Testis (tissue), 3 donors: ENCODE measurements around the gene ENPP6. TPM values are rescaled to one million over a fixed set of nuclear protein-coding genes. Genes with fewer than 3 reads are reported as not detected.

Experiments
- DNase-seq: peaks from one replicate; pipeline ENCODE4 v3.0.0-alpha.2; 2019
- H3K27ac ChIP-seq, 2 donors: fragments of 200-600 bp; sonication (generic); one replicate each; pipeline ENCODE4 v1.5.1; 2019
- H3K27me3 ChIP-seq: fragments of 200-600 bp; sonication (generic); one replicate; pipeline ENCODE4 v1.5.1; 2019
- H3K36me3 ChIP-seq: fragments of 200-600 bp; sonication (generic); one replicate; pipeline ENCODE4 v1.5.1; 2017; ENCODE audit warnings: low read depth; ENCODE audit errors: missing control alignments
- H3K4me1 ChIP-seq: fragments of 200-600 bp; sonication (generic); one replicate; pipeline ENCODE4 v1.5.1; 2019
- H3K4me3 ChIP-seq, 2 donors: fragments of 200-600 bp; sonication (generic); one replicate each; pipeline ENCODE4 v1.5.1; 2017 to 2019
- H3K9me3 ChIP-seq: fragments of 200-600 bp; sonication (generic); one replicate; pipeline ENCODE4 v1.5.1; 2017
- CTCF ChIP-seq, 3 experiments: fragments of 450-650 bp in 2 of 3; fragments of 200-600 bp in 1 of 3; sonication (generic) in 1 of 3; IDR thresholded peaks; one replicate each; pipeline ENCODE4 v1.5.1; 2016 to 2019; ENCODE audit warnings: antibody characterized with exemption in 3 of 3, mild to moderate bottlenecking in 2 of 3, moderate library complexity in 1 of 3
- POLR2A ChIP-seq: fragments of 450-650 bp; IDR thresholded peaks from one replicate; pipeline ENCODE4 v1.6.1; 2017; ENCODE audit warnings: antibody characterized with exemption, mild to moderate bottlenecking, moderate library complexity
- WGBS, 2 donors: methylation state at CpG; one replicate each; pipeline ENCODE4 v1.1.5; 2018; 5-methylcytosine and 5-hydroxymethylcytosine counted together
- intact Hi-C: fragments of 100-400 bp; cut with DNase I; formaldehyde crosslinking; loops from one replicate; pipeline ENCODE4 v1.15.1; 2023; ENCODE audit warnings: low total_unique reads
- polyA plus RNA-seq: library from polyadenylated mRNA; stranded (reverse); fragments of 350-450 nt; fragmentation: Illumina TruSeq; extraction: RNeasy Lipid Tissue Mini Kit (QIAGEN cat#74804); gene quantifications from one replicate; pipeline ENCODE4 v1.2.3, GENCODE V29; 2014; ENCODE audit warnings: low read depth, low replicate concordance; ENCODE audit not compliant: insufficient read depth
- total RNA-seq, 2 donors: library from RNA; depleted of rRNA; stranded (reverse); fragments of >200 nt; gene quantifications; one replicate each; pipeline ENCODE4 v1.2.3, GENCODE V29; 2016

Gene ENPP6
- total and polyA plus RNA-seq, 3 donors from 2014 or later, result 2.0 to 4.9 (median 3.5) TPM

- Histone ChIP-seq H3K4me1 (peaks cover 5% of the 10 kb centered on the region), H3K27me3 (no peaks in the 10 kb centered on the region), H3K27ac (no peak overlapping the region), H3K9me3 (no peaks in the 10 kb centered on the region), H3K36me3 (no peaks in the 10 kb centered on the region), H3K4me3 (no peak overlapping the region)
- intact Hi-C loops, result no loop called here
- 65 to 81% methylated on average over 5 of the region's 5 CpGs for WGBS, 2 donors
- TF ChIP-seq CTCF (IDR thresholded peaks at IDR 0.05) (no peak), POLR2A (no peak)
- DNase-seq, result no peak
These were observed 45.8 kb upstream of the ENPP6 start for GRCh38 chr4:184263461-184263860.

- no peak for DNase-seq
- Histone ChIP-seq H3K27me3 (no peaks in the 10 kb centered on the region), H3K9me3 (no peaks in the 10 kb centered on the region), H3K4me3 (no peak overlapping the region), H3K27ac (no peak overlapping the region), H3K36me3 (no peaks in the 10 kb centered on the region), H3K4me1 (peaks cover 5% of the 10 kb centered on the region)
- intact Hi-C loops, result no loop called here
- TF ChIP-seq CTCF (IDR thresholded peaks at IDR 0.05) (no peak), POLR2A (no peak)
These were observed 45.2 kb upstream of the ENPP6 start for GRCh38 chr4:184262901-184263300.

GRCh38 chr4:184261246-184261645, 43.6 kb upstream of the ENPP6 start:
- WGBS, 2 donors, result 62 to 75% methylated on average over 5 of the region's 5 CpGs
- no peaks in the 10 kb centered on the region for H3K36me3 ChIP-seq
- no peak overlapping the region for H3K27ac ChIP-seq
- no peaks in the 10 kb centered on the region for H3K9me3 ChIP-seq
- peaks cover 5% of the 10 kb centered on the region for H3K4me1 ChIP-seq
- intact Hi-C loops, result no loop called here
- DNase-seq, result no peak
- TF ChIP-seq CTCF (IDR thresholded peaks at IDR 0.05) (no peak), POLR2A (no peak)
- H3K27me3 ChIP-seq, result no peaks in the 10 kb centered on the region
- no peak overlapping the region for H3K4me3 ChIP-seq

GRCh38 chr4:184259866-184260265, 42.2 kb upstream of the ENPP6 start:
- H3K9me3 ChIP-seq, result no peaks in the 10 kb centered on the region
- intact Hi-C loops, result no loop called here
- DNase-seq, result no peak
- no peak overlapping the region for H3K4me3 ChIP-seq
- no peaks in the 10 kb centered on the region for H3K27me3 ChIP-seq
- H3K36me3 ChIP-seq, result no peaks in the 10 kb centered on the region
- no peak overlapping the region for H3K27ac ChIP-seq
- H3K4me1 ChIP-seq, result peaks cover 15% of the 10 kb centered on the region
- no peak for TF ChIP-seq CTCF (IDR thresholded peaks at IDR 0.05)
- TF ChIP-seq POLR2A, result no peak
- WGBS, 2 donors, result 40 to 53% methylated on average over 6 of the region's 6 CpGs

- no peak overlapping the region for H3K27ac ChIP-seq
- no peaks in the 10 kb centered on the region for H3K9me3 ChIP-seq
- H3K27me3 ChIP-seq, result no peaks in the 10 kb centered on the region
- H3K4me1 ChIP-seq, result peaks cover 19% of the 10 kb centered on the region
- no peak overlapping the region for H3K4me3 ChIP-seq
- 83 to 88% methylated on average over 3 of the region's 3 CpGs for WGBS, 2 donors
- H3K36me3 ChIP-seq, result no peaks in the 10 kb centered on the region
- TF ChIP-seq CTCF (IDR thresholded peaks at IDR 0.05) (no peak), POLR2A (no peak)
- intact Hi-C loops, result no loop called here
- DNase-seq, result no peak
These were observed 41.4 kb upstream of the ENPP6 start for GRCh38 chr4:184259081-184259480.
